GM23338 (cell line): Measurements from ENCODE around the gene HIVEP1. TPM values are rescaled to one million over a fixed set of nuclear protein-coding genes. Genes with fewer than 3 reads are reported as not detected.

Experiments
- ATAC-seq: fragments of 200-7000 bp; cut with Tn5 transposase; 3 replicates; pipeline ENCODE4 v1.9.1; 2020
- DNase-seq: peaks from one replicate; pipeline ENCODE4 v3.0.0-alpha.2; 2015; ENCODE audit warnings: low spot score
- H2AFZ ChIP-seq: fragments of 200-600 bp; sonication (generic); 2 replicates; pipeline ENCODE4 v1.8.0; 2016; ENCODE audit warnings: antibody characterized with exemption, mild to moderate bottlenecking, moderate library complexity
- H3F3A ChIP-seq: fragments of 200-600 bp; sonication (generic); replicated peaks from 2 replicates; pipeline ENCODE4 v1.8.0; 2017; ENCODE audit warnings: antibody characterized with exemption, mixed run types, low read depth
- H3K27ac ChIP-seq: fragments of 200-600 bp; sonication (generic); 2 replicates; pipeline ENCODE4 v1.6.1; 2016; ENCODE audit warnings: low read depth
- H3K27me3 ChIP-seq: fragments of 200-600 bp; sonication (generic); 2 replicates; pipeline ENCODE4 v1.8.0; 2016; ENCODE audit warnings: mild to moderate bottlenecking, mixed run types, moderate library complexity; ENCODE audit not compliant: insufficient read depth
- H3K36me3 ChIP-seq: fragments of 200-600 bp; sonication (generic); 2 replicates; pipeline ENCODE4 v1.8.0; 2016; ENCODE audit warnings: mild to moderate bottlenecking; ENCODE audit not compliant: insufficient read depth
- H3K4me1 ChIP-seq: fragments of 200-600 bp; sonication (generic); 2 replicates; pipeline ENCODE4 v1.8.0; 2016; ENCODE audit warnings: mild to moderate bottlenecking, moderate library complexity; ENCODE audit not compliant: insufficient read depth
- H3K4me2 ChIP-seq: fragments of 200-600 bp; sonication (generic); 2 replicates; pipeline ENCODE4 v1.7.1; 2017; ENCODE audit warnings: mixed run types
- H3K4me3 ChIP-seq: fragments of 200-600 bp; sonication (generic); 2 replicates; pipeline ENCODE4 v1.6.1; 2016; ENCODE audit warnings: mixed run types
- H3K79me2 ChIP-seq: fragments of 200-600 bp; sonication (generic); replicated peaks from 2 replicates; pipeline ENCODE4 v1.8.0; 2017; ENCODE audit warnings: mild to moderate bottlenecking; ENCODE audit not compliant: insufficient read depth
- H3K9me2 ChIP-seq: fragments of 200-600 bp; sonication (generic); 2 replicates; pipeline ENCODE4 v1.8.0; 2017; ENCODE audit not compliant: insufficient read depth
- H4K20me1 ChIP-seq: fragments of 200-600 bp; sonication (generic); replicated peaks from 2 replicates; pipeline ENCODE4 v1.8.0; 2017; ENCODE audit warnings: mild to moderate bottlenecking; ENCODE audit not compliant: insufficient read depth
- H3K27ac Mint-ChIP-seq: 2 replicates; pipeline ENCODE4 v1.8.0; 2020; ENCODE audit warnings: inconsistent platforms, mild to moderate bottlenecking, moderate library complexity, mixed read lengths
- H3K27me3 Mint-ChIP-seq: 3 replicates; pipeline ENCODE4 v1.8.0; 2022; ENCODE audit warnings: low read depth, mild to moderate bottlenecking, moderate library complexity, mixed read lengths, inconsistent platforms; ENCODE audit not compliant: insufficient read depth, poor library complexity
- H3K36me3 Mint-ChIP-seq: 3 replicates; pipeline ENCODE4 v1.8.0; 2021; ENCODE audit warnings: low read depth, mild to moderate bottlenecking, inconsistent platforms, moderate library complexity, mixed read lengths
- H3K4me1 Mint-ChIP-seq: 3 replicates; pipeline ENCODE4 v1.8.0; 2020; ENCODE audit warnings: mild to moderate bottlenecking, inconsistent platforms, mixed read lengths
- H3K4me3 Mint-ChIP-seq: 3 replicates; pipeline ENCODE4 v1.8.0; 2021; ENCODE audit warnings: moderate library complexity, mild to moderate bottlenecking, inconsistent platforms, mixed read lengths
- H3K9me3 Mint-ChIP-seq: 3 replicates; pipeline ENCODE4 v1.8.0; 2020; ENCODE audit warnings: moderate library complexity, mild to moderate bottlenecking, inconsistent platforms, mixed read lengths
- CREB1 ChIP-seq: fragments of 250-450 bp; sonication (Bioruptor Pico); IDR thresholded peaks from 2 replicates; pipeline ENCODE4 v1.5.0; 2020; ENCODE audit warnings: low read depth, mild to moderate bottlenecking, moderate library complexity
- EZH2 ChIP-seq: fragments of 200-600 bp; sonication (generic); IDR thresholded peaks from one replicate; pipeline ENCODE4 v1.8.0; 2017; ENCODE audit warnings: antibody characterized with exemption, mild to moderate bottlenecking, low read depth; ENCODE audit not compliant: unreplicated experiment
- EZH2phosphoT487 ChIP-seq: fragments of 200-600 bp; sonication (generic); IDR thresholded peaks from one replicate; pipeline ENCODE4 v1.8.1; 2018; ENCODE audit warnings: antibody characterized with exemption; ENCODE audit not compliant: unreplicated experiment
- JUNB ChIP-seq: IDR thresholded peaks from one replicate; pipeline ENCODE4 v1.6.1; 2016; ENCODE audit warnings: antibody characterized with exemption; ENCODE audit not compliant: unreplicated experiment
- POLR2AphosphoS5 ChIP-seq: IDR thresholded peaks from 2 replicates; pipeline ENCODE4 v1.6.1; 2016; ENCODE audit warnings: antibody characterized with exemption, low read depth
- STAT1 ChIP-seq: IDR thresholded peaks from one replicate; pipeline ENCODE4 v1.6.1; 2016; ENCODE audit warnings: antibody characterized with exemption; ENCODE audit not compliant: unreplicated experiment
- ZNF114 ChIP-seq: fragments of 250-450 bp; sonication (Bioruptor Pico); IDR thresholded peaks from 2 replicates; pipeline ENCODE4 v1.5.0; 2020; ENCODE audit warnings: mild to moderate bottlenecking, moderate library complexity
- ZNF331 ChIP-seq: fragments of 250-450 bp; sonication (Bioruptor Pico); IDR thresholded peaks from 2 replicates; pipeline ENCODE4 v1.5.0; 2020; ENCODE audit warnings: low read depth, mild to moderate bottlenecking, moderate library complexity
- polyA plus RNA-seq: library from polyadenylated mRNA; unstranded; fragments of >200 nt; fragmentation: Nextera tagmentation; extraction: Ambion mirVana; gene quantifications from 2 replicates; pipeline ENCODE4 v1.2.1, GENCODE V29; 2016
- total RNA-seq: library from RNA; depleted of rRNA; stranded (reverse); fragments of >200 nt; shearing (Covaris generic); gene quantifications from 2 replicates; pipeline ENCODE4 v1.2.3, GENCODE V29; 2014
- TF ChIP-seq, protein P1 (sequence below): IDR thresholded peaks from one replicate; pipeline ENCODE4 v1.6.1; 2018; ENCODE audit warnings: antibody characterized with exemption; ENCODE audit not compliant: unreplicated experiment
- TF ChIP-seq, protein P2 (sequence below), 2 experiments: fragments of 200-600 bp in 1 of 2; sonication (generic) in 1 of 2; conservative IDR thresholded peaks; 2 replicates each; pipeline versions ENCODE4 v1.5.1 to v1.6.1; 2016 to 2017; ENCODE audit warnings: antibody characterized with exemption in 2 of 2, low read depth in 2 of 2, mild to moderate bottlenecking in 2 of 2, moderate library complexity in 1 of 2
- TF ChIP-seq, protein P3 (sequence below): IDR thresholded peaks from 2 replicates; pipeline ENCODE4 v1.6.1; 2016; ENCODE audit warnings: antibody characterized with exemption

HIVEP1 gene
- total and polyA plus RNA-seq, 2 experiments from 2014 or later: 10.1 to 21.7 TPM

DNA sequence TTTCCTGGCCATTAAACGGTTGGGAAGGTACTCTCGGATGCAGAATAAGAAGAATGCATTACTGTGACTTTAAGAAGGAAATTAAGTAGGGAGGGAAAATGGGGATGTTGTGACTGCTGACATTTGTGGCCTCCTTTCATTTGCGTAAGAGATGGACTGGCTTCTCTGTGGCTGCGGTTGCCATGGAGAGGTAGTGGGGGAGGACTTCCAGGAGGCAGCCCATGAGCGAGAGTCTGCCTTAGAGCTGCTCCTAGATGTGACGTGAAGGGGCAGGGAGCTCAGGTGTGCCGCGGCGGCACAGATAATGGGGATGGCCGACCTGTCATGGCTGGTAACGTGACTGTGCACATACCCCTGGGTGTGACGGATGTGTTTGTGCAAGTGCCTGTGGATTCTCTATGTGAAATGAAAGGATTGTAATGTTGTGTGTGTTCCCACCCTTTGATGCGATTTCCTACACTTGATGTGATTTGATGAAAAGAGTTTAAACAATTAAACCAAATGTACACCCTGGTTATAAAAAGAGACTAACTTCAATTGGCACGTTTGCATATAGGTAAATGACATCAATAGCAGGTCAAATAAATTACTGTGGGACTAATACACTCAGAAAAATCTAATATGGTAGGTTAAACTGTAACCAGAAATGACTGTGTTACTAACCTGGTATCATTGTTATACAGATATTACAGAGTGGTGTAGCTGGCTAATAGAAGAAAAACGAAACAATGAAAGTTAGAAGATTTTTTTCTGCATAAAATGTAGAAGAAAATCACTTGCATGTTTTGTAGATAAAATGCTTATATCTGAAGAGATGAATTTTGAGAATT, 48.9 kb downstream of the HIVEP1 start:
- no peaks in the 10 kb centered on the region for H3K36me3 ChIP-seq
- H3K4me2 ChIP-seq: peak overlapping the region; percentile 64
- Mint-ChIP-seq H3K9me3 (no peaks in the 10 kb centered on the region), H3K27ac (peak overlapping the region; percentile 86), H3K36me3 (no peaks in the 10 kb centered on the region), H3K4me1 (peaks cover 37% of the 10 kb centered on the region), H3K4me3 (peak overlapping the region; percentile 67), H3K27me3 (no peaks in the 10 kb centered on the region)
- H3K79me2 ChIP-seq: peaks cover 94% of the 10 kb centered on the region
- TF ChIP-seq ZNF331 (CRISPR knock-in tag): no peak
- TF ChIP-seq POLR2AphosphoS5: no peak
- no peak for TF ChIP-seq ZNF114 (CRISPR knock-in tag)
- TF ChIP-seq, protein P1, sequence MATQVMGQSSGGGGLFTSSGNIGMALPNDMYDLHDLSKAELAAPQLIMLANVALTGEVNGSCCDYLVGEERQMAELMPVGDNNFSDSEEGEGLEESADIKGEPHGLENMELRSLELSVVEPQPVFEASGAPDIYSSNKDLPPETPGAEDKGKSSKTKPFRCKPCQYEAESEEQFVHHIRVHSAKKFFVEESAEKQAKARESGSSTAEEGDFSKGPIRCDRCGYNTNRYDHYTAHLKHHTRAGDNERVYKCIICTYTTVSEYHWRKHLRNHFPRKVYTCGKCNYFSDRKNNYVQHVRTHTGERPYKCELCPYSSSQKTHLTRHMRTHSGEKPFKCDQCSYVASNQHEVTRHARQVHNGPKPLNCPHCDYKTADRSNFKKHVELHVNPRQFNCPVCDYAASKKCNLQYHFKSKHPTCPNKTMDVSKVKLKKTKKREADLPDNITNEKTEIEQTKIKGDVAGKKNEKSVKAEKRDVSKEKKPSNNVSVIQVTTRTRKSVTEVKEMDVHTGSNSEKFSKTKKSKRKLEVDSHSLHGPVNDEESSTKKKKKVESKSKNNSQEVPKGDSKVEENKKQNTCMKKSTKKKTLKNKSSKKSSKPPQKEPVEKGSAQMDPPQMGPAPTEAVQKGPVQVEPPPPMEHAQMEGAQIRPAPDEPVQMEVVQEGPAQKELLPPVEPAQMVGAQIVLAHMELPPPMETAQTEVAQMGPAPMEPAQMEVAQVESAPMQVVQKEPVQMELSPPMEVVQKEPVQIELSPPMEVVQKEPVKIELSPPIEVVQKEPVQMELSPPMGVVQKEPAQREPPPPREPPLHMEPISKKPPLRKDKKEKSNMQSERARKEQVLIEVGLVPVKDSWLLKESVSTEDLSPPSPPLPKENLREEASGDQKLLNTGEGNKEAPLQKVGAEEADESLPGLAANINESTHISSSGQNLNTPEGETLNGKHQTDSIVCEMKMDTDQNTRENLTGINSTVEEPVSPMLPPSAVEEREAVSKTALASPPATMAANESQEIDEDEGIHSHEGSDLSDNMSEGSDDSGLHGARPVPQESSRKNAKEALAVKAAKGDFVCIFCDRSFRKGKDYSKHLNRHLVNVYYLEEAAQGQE: no peak
- TF ChIP-seq EZH2phosphoT487: no peak
- peak; percentile 58 for TF ChIP-seq CREB1 (CRISPR knock-in tag)
- H3K9me2 ChIP-seq: no peaks in the 10 kb centered on the region
- DNase-seq (peak; percentile 92), ATAC-seq (peak; percentile 99)
- peaks cover 15% of the 10 kb centered on the region for H3K4me1 ChIP-seq
- H4K20me1 ChIP-seq: peaks cover 18% of the 10 kb centered on the region
- no peak overlapping the region for H3K27ac ChIP-seq
- H3F3A ChIP-seq: no peaks in the 10 kb centered on the region
- H3K27me3 ChIP-seq: no peaks in the 10 kb centered on the region
- H3K4me3 ChIP-seq: peak overlapping the region; percentile 13; the same call in 1 of the 2 replicates
- H2AFZ ChIP-seq: no peak overlapping the region

DNA sequence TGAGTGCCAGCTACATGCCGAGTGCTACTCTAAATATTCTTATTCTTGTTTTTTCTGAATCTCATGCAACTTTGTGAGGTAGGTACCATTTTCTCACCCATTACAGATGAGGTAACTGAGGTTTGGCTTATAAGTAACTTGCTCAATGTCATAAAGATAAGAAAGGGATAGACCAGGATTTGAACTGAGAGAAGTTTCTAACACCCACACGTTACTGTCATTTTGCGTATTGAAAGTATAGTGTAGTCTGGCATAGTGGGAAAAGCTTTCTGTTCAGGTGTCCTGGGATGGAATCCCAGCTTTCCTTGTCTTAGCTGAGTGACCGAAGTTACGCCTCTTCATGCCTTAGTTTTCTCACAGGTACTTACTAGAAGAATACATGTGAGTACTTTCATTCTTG, 50.5 kb downstream of the HIVEP1 start:
- no peaks in the 10 kb centered on the region for H3K27me3 Mint-ChIP-seq
- no peak for ATAC-seq
- Histone ChIP-seq H4K20me1 (peaks cover 18% of the 10 kb centered on the region), H3K27me3 (no peaks in the 10 kb centered on the region), H3K4me2 (no peak overlapping the region), H3K4me1 (peaks cover 15% of the 10 kb centered on the region), H2AFZ (no peak overlapping the region), H3K27ac (no peak overlapping the region), H3K36me3 (no peaks in the 10 kb centered on the region), H3K9me2 (no peaks in the 10 kb centered on the region), H3F3A (no peaks in the 10 kb centered on the region), H3K79me2 (peaks cover 94% of the 10 kb centered on the region), H3K4me3 (no peak overlapping the region)
- no peaks in the 10 kb centered on the region for H3K36me3 Mint-ChIP-seq
- DNase-seq: no peak
- peaks cover 40% of the 10 kb centered on the region for H3K4me1 Mint-ChIP-seq
- H3K27ac Mint-ChIP-seq: no peak overlapping the region
- H3K9me3 Mint-ChIP-seq: no peaks in the 10 kb centered on the region
- no peak overlapping the region for H3K4me3 Mint-ChIP-seq
- TF ChIP-seq STAT1 (no peak), ZNF114 (CRISPR knock-in tag) (no peak), ZNF331 (CRISPR knock-in tag) (no peak), JUNB (no peak), POLR2AphosphoS5 (no peak), EZH2phosphoT487 (no peak), EZH2 (no peak)
- TF ChIP-seq, protein P1: no peak
- TF ChIP-seq, protein P2, sequence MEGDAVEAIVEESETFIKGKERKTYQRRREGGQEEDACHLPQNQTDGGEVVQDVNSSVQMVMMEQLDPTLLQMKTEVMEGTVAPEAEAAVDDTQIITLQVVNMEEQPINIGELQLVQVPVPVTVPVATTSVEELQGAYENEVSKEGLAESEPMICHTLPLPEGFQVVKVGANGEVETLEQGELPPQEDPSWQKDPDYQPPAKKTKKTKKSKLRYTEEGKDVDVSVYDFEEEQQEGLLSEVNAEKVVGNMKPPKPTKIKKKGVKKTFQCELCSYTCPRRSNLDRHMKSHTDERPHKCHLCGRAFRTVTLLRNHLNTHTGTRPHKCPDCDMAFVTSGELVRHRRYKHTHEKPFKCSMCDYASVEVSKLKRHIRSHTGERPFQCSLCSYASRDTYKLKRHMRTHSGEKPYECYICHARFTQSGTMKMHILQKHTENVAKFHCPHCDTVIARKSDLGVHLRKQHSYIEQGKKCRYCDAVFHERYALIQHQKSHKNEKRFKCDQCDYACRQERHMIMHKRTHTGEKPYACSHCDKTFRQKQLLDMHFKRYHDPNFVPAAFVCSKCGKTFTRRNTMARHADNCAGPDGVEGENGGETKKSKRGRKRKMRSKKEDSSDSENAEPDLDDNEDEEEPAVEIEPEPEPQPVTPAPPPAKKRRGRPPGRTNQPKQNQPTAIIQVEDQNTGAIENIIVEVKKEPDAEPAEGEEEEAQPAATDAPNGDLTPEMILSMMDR (conservative IDR thresholded peaks at IDR 0.05; ENCODE audit: low read depth in 2 of 2): no peak
- TF ChIP-seq, protein P3, sequence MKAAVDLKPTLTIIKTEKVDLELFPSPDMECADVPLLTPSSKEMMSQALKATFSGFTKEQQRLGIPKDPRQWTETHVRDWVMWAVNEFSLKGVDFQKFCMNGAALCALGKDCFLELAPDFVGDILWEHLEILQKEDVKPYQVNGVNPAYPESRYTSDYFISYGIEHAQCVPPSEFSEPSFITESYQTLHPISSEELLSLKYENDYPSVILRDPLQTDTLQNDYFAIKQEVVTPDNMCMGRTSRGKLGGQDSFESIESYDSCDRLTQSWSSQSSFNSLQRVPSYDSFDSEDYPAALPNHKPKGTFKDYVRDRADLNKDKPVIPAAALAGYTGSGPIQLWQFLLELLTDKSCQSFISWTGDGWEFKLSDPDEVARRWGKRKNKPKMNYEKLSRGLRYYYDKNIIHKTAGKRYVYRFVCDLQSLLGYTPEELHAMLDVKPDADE: no peak
